Astrocyte (in vitro differentiated cells and primary cell): ENCODE data around the gene ZGPAT. TPM values are rescaled to one million over a fixed set of nuclear protein-coding genes. Genes with fewer than 3 reads are reported as not detected.

Experiments
- DNase-seq: peaks from one replicate; pipeline ENCODE4 v3.0.0-alpha.2; 2010; ENCODE audit warnings: low read depth
- FAIRE-seq: peaks from 2 replicates; lab custom pipeline; 2011; peaks lifted over from hg19 to GRCh38; lab: Jason Lieb, UNC
- H2AFZ ChIP-seq: 2 replicates; pipeline ENCODE4 v1.6.0; 2012; ENCODE audit warnings: low read depth, low read length, inconsistent platforms
- H3K27ac ChIP-seq: 2 replicates; pipeline ENCODE4 v1.5.1; 2011; ENCODE audit warnings: low read depth, low read length, inconsistent platforms
- H3K27me3 ChIP-seq: 2 replicates; pipeline ENCODE4 v1.6.0; 2011; ENCODE audit warnings: low read length, inconsistent platforms; ENCODE audit not compliant: insufficient read depth
- H3K36me3 ChIP-seq: 2 replicates; pipeline ENCODE4 v1.5.1; 2011; ENCODE audit warnings: low read length, inconsistent platforms; ENCODE audit not compliant: insufficient read depth
- H3K4me1 ChIP-seq: 2 replicates; pipeline ENCODE4 v1.5.1; 2011; ENCODE audit warnings: low read length, inconsistent platforms; ENCODE audit not compliant: insufficient read depth
- H3K4me2 ChIP-seq: 2 replicates; pipeline ENCODE4 v1.6.0; 2012; ENCODE audit warnings: low read length, inconsistent platforms
- H3K4me3 ChIP-seq: 2 replicates; pipeline ENCODE4 v1.5.1; 2011; ENCODE audit warnings: low read depth, mild to moderate bottlenecking, low read length, inconsistent platforms; ENCODE audit not compliant: insufficient read depth
- H3K79me2 ChIP-seq: 2 replicates; pipeline ENCODE4 v1.6.0; 2012; ENCODE audit warnings: mild to moderate bottlenecking, low read length, inconsistent platforms; ENCODE audit not compliant: insufficient read depth
- H3K9ac ChIP-seq: 2 replicates; pipeline ENCODE4 v1.6.0; 2012; ENCODE audit warnings: mild to moderate bottlenecking, low read length, inconsistent platforms
- H3K9me3 ChIP-seq: 2 replicates; pipeline ENCODE4 v1.5.1; 2012; ENCODE audit warnings: low read depth, mild to moderate bottlenecking, low read length, inconsistent platforms; ENCODE audit not compliant: insufficient read depth
- H4K20me1 ChIP-seq: 2 replicates; pipeline ENCODE4 v1.6.0; 2012; ENCODE audit warnings: low read length, inconsistent platforms; ENCODE audit not compliant: insufficient read depth
- H3K27ac Mint-ChIP-seq: one replicate; pipeline ENCODE4 v1.8.0; 2021; ENCODE audit warnings: mild to moderate bottlenecking, mixed read lengths; ENCODE audit not compliant: unreplicated experiment
- H3K27me3 Mint-ChIP-seq: one replicate; pipeline ENCODE4 v1.8.0; 2021; ENCODE audit warnings: low read depth, mixed read lengths; ENCODE audit not compliant: unreplicated experiment
- H3K36me3 Mint-ChIP-seq: one replicate; pipeline ENCODE4 v1.8.0; 2021; ENCODE audit warnings: low read depth, mixed read lengths; ENCODE audit not compliant: unreplicated experiment
- H3K4me1 Mint-ChIP-seq: one replicate; pipeline ENCODE4 v1.8.0; 2021; ENCODE audit warnings: low read depth, mixed read lengths; ENCODE audit not compliant: unreplicated experiment
- H3K4me3 Mint-ChIP-seq: one replicate; pipeline ENCODE4 v1.8.0; 2021; ENCODE audit warnings: mild to moderate bottlenecking, moderate library complexity, mixed read lengths; ENCODE audit not compliant: unreplicated experiment
- H3K9me3 Mint-ChIP-seq: one replicate; pipeline ENCODE4 v1.8.0; 2021; ENCODE audit warnings: mild to moderate bottlenecking, mixed read lengths; ENCODE audit not compliant: unreplicated experiment
- EZH2 ChIP-seq: IDR thresholded peaks from 2 replicates; pipeline ENCODE4 v1.6.1; 2012; ENCODE audit warnings: mild to moderate bottlenecking, low read length, inconsistent platforms; ENCODE audit not compliant: insufficient read depth
- total RNA-seq: library from RNA; stranded (reverse); gene quantifications from 2 replicates; pipeline ENCODE4 v1.2.1, GENCODE V29; 2021
- TF ChIP-seq, protein P1 (sequence below): IDR thresholded peaks from 2 replicates; pipeline ENCODE4 v1.5.1; 2011; ENCODE audit warnings: low read depth, mild to moderate bottlenecking, inconsistent platforms, low read length, moderate library complexity; ENCODE audit not compliant: insufficient read depth

ZGPAT gene
- total RNA-seq, 1 donor from 2014 or later: 24.8 TPM

DNA sequence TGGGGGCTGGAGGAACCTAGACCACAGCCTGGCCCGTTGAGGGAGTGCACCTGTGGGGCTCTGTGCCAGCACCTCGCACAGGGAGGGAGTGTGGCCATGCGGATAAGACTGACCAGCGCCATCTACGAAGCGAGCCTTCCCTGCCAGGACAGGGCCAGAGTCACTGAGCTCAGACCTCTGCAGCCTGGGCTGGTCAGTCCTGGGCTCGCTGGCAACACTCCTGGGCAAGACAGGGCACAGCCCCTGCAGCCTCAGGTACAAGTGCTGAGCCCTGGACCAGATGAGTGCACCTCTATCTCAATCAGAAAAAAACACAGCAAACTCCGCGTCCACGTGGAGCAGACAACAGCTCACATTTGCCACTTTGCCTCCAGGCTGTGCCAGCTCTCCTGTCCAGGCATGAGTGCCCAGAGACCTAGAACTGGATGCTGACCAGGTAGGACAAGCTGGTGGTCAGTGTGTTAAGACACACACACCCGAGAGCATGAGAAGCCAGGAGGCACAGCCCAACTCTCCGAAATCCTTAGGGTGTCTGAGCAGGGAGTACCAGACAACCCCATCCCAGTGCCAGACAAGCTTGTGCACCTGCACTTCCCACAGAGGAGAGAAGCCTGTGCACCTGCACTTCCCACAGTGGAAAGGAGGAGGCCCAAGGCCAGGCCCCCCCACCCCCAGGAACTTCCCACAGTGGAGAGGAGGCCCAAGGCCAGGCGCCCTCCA lies 4.9 kb upstream of the ZGPAT start:
- peaks cover 9% of the 10 kb centered on the region for H3K36me3 ChIP-seq
- no peak overlapping the region for H3K27ac Mint-ChIP-seq
- no peak overlapping the region for H3K4me3 Mint-ChIP-seq
- peaks cover 16% of the 10 kb centered on the region for H4K20me1 ChIP-seq
- FAIRE-seq (no peak), DNase-seq (no peak)
- peaks cover 31% of the 10 kb centered on the region for H3K4me1 ChIP-seq
- TF ChIP-seq EZH2: no peak
- TF ChIP-seq, protein P1, sequence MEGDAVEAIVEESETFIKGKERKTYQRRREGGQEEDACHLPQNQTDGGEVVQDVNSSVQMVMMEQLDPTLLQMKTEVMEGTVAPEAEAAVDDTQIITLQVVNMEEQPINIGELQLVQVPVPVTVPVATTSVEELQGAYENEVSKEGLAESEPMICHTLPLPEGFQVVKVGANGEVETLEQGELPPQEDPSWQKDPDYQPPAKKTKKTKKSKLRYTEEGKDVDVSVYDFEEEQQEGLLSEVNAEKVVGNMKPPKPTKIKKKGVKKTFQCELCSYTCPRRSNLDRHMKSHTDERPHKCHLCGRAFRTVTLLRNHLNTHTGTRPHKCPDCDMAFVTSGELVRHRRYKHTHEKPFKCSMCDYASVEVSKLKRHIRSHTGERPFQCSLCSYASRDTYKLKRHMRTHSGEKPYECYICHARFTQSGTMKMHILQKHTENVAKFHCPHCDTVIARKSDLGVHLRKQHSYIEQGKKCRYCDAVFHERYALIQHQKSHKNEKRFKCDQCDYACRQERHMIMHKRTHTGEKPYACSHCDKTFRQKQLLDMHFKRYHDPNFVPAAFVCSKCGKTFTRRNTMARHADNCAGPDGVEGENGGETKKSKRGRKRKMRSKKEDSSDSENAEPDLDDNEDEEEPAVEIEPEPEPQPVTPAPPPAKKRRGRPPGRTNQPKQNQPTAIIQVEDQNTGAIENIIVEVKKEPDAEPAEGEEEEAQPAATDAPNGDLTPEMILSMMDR: no peak
- H3K27ac ChIP-seq: no peak overlapping the region
- no peak overlapping the region for H3K4me2 ChIP-seq
- peaks cover 11% of the 10 kb centered on the region for H3K4me1 Mint-ChIP-seq
- H3K27me3 Mint-ChIP-seq: no peaks in the 10 kb centered on the region
- H3K79me2 ChIP-seq: peaks cover 48% of the 10 kb centered on the region
- H3K9me3 Mint-ChIP-seq: no peaks in the 10 kb centered on the region
- H3K4me3 ChIP-seq: no peak overlapping the region
- H3K27me3 ChIP-seq: no peaks in the 10 kb centered on the region
- H3K9ac ChIP-seq: no peak overlapping the region
- H2AFZ ChIP-seq: no peak overlapping the region
- H3K36me3 Mint-ChIP-seq: peaks cover 8% of the 10 kb centered on the region
- no peaks in the 10 kb centered on the region for H3K9me3 ChIP-seq

DNA sequence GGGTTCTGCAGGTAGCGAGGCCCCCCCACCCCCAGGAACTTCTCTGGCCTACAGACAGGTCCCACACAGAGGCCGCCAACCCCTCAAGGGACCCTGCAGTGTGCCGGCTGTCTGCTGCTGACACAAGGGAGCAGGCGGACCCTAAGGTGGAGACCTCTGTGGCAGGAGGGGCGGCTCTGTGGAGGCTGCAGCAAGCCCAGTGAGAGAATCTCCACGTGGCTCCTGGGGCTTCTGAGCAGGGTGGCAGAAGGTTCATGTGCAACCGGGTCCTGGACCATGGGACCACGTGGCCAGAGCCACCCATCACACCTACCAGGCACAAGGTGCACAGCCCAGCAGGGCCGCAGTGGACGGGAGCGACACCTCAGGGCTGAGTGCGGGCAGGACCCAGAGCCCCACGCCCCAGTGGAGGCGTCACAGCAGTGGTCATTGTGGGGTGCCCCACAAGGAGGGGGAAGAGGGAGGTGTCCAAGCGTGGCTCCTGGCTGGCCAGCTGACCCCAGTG lies 4.3 kb upstream of the ZGPAT start:
- H3K4me3 ChIP-seq: no peak overlapping the region
- Mint-ChIP-seq H3K27me3 (no peaks in the 10 kb centered on the region), H3K4me3 (no peak overlapping the region), H3K4me1 (peaks cover 9% of the 10 kb centered on the region), H3K36me3 (peaks cover 8% of the 10 kb centered on the region), H3K27ac (no peak overlapping the region), H3K9me3 (no peaks in the 10 kb centered on the region)
- no peaks in the 10 kb centered on the region for H3K27me3 ChIP-seq
- H2AFZ ChIP-seq: no peak overlapping the region
- no peaks in the 10 kb centered on the region for H3K9me3 ChIP-seq
- no peak overlapping the region for H3K9ac ChIP-seq
- peaks cover 54% of the 10 kb centered on the region for H3K79me2 ChIP-seq
- peaks cover 26% of the 10 kb centered on the region for H3K4me1 ChIP-seq
- FAIRE-seq (no peak), DNase-seq (no peak)
- TF ChIP-seq, protein P1: no peak
- TF ChIP-seq EZH2: no peak
- H3K27ac ChIP-seq: no peak overlapping the region
- H3K4me2 ChIP-seq: no peak overlapping the region
- peaks cover 19% of the 10 kb centered on the region for H4K20me1 ChIP-seq
- peaks cover 9% of the 10 kb centered on the region for H3K36me3 ChIP-seq
